GM19468 (cell line): ENCODE data around the gene SLC40A1.

Source experiments
- ATAC-seq: cut with Tn5 transposase; IDR thresholded peaks from one replicate; pipeline ENCODE4 v1.9.1; 2021; ENCODE audit warnings: mild to moderate bottlenecking, moderate library complexity, moderate number of reproducible peaks; ENCODE audit not compliant: unreplicated experiment; ENCODE audit errors: extremely low read depth

The SLC40A1 gene

DNA sequence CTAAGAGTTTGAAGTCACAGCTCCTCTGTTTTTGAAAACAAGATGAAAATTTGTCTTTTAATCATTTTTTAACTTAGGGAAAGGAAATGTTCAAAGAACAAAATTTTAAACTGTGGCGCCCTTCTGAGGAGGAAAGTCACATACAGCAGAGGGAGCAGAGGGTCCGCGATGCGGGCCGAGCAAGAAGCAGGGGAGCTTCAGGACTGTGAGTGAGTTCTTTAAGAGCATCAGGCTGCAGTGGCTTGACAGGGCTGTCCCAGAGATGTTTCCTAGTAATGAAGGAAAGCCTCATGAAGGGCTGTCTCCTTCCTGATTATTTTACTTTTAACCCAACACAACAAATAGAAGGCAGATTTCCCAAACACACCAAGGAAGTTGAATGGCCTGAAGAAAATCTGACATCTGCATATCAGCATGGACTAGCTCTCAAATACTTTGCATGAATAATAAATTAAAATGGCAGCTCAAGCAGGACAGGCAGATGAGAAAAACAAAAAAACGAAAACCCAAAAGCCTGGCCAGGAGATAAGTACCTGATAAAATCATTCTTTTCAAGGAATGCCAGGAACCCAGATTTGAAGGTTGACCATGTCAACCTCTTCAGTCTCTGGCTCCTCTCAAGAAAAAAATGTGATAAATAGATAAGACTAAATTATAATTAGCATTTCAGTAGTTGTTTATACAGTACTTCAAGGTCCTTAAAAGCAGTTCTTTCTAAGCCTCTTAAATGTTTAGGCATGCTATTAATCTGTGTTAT is 60.8 kb downstream of the SLC40A1 start:
- no peak for ATAC-seq

DNA sequence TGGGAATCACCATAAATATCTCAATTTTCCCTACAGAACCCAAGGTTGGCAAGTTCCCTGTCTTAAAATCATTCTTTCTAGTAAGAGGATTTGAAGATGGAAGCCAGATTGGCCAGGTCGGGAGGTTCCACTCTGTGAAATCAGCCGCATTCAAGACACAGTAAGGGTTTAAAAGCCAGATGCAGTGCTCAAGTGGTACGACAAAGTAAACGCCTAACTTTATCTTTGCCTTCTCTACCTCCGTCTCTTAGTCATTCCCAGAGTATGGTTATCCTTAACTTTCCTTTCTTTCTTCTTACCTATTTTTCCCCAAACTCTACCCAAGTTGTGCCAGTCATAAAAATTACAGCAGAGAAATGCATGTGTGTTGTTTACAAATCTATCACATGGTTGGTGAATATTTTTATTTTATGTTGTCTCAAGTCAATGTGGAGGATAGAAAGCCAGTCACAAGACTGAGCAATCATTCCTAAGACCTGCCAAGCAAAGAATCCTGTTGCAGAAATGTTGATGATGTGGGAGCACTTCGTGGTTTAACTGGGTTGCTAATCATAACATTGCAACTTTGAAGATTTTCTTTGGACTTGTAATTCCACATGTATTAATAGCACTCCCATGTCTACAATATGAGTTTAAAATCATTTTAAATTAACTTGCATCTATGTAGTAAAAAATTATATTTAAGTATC is 62.6 kb downstream of the SLC40A1 start:
- no peak for ATAC-seq

DNA sequence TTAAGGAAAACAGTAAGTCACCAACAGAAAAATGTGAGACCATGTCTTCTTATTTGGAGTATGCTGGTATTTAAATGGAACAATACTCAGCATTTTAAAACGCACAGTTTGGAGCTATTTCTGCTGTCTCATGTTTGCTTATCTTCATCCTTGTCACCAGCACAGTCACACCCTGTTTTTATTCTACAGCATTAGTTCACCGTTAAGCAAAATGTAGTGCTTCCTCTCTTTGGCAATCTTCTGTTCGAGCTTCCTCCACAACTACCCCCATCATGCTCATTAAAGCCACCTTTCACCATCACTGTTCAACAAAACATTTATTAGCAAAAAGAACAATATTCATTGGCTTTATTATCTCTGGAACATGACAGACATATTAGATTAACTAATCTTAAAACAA is 64.0 kb downstream of the SLC40A1 start:
- ATAC-seq, result no peak

DNA sequence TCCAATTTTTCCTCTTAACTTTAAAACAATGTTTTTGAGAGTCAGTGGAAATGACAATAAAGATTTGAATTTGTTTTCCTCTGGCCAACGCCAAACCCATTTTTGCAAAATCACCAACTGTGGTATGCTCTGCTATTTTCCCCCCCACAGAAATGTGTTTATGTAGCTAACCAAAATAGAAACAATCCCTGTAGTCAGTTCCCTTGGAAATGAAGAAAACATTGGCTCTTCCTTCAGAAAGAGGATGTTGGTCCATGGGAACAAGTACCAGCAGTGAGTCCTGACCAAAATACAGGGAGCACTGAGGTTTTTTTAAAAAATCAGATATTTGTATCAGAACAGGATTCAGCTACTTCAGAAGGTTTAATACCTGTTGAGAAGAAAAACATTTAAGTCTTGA is 65.3 kb downstream of the SLC40A1 start:
- ATAC-seq, result no peak

DNA sequence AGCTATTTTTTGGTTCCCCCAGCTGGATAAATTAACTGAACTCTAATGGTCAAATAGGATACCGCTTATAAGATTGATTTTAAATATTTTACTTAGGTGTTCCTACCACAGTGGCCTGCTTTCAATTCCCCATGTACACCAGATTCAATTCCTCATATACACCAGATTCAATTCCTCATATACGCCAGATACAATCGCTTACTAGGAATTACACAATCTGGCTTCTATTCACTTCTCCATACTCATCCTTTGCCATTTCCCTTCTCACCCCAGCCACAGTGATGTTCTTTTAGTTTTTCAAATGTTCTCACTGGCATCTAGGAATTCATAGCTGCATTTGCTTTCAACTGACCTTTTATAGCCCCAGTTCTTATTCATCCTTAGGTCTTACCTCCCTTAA is 66.5 kb downstream of the SLC40A1 start:
- no peak for ATAC-seq

DNA sequence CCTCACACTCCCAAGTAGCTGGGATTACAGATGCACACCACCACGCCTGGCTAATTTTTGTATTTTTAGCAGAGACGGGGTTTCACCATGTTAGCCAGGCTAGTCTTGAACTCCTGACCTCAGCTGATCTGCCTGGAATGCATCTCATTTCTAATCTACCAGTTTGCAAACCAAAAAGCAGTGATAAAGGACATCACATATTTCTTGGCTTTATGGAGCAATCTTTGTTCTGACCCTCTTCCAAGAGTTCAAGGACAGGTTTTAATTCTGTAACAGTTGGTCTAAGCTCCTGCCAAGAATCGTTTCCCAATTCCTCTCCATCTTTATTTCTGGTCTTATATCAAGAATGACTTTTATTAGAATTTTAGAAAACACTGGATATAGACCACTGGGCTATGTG is 67.7 kb downstream of the SLC40A1 start:
- ATAC-seq, result no peak

- ATAC-seq, result no peak
Observed at GRCh38 chr2:189511960-189512319, 68.6 kb downstream of the SLC40A1 start.

- ATAC-seq, result no peak
Observed at GRCh38 chr2:189511210-189511959, 69.2 kb downstream of the SLC40A1 start.
